GM12801 (cell line): Measurements from ENCODE around the gene ERP44.

Experiments
- CTCF ChIP-seq: IDR thresholded peaks from one replicate; pipeline ENCODE4 v1.5.1; 2011; ENCODE audit warnings: control low read depth; ENCODE audit not compliant: insufficient read length; ENCODE audit errors: extremely low read depth

Gene ERP44

DNA sequence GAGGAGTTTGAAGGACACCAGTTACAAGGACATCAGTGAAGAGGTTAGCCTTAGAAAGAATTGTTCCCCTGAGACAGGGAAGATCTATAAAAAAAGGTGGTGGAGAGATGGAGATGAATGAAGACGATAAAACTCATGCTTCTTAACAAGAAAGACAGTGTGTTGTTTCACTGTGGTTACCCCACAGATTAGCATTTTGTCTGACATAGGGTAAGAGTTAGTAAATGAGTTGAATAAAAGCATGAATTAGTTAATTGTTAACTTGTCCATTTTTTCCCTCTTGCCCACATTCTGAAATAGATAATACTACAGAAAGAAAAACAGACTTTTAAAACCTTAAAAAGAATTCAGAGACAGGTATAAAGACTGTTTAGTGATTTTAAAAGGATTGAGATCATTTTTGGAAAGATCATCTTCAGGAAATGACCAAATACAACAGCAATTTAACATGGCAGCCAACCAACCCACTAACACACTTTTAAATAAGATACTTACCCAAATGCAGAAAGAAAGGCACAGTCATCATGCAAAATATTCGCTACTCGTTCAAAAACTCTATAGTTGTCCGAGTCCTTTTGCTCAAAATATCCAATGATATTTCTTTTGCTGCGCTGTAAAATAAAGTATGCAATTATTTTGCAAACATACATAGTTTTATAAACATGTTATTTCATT is 78.5 kb downstream of the ERP44 start:
- TF ChIP-seq CTCF: no peak

DNA sequence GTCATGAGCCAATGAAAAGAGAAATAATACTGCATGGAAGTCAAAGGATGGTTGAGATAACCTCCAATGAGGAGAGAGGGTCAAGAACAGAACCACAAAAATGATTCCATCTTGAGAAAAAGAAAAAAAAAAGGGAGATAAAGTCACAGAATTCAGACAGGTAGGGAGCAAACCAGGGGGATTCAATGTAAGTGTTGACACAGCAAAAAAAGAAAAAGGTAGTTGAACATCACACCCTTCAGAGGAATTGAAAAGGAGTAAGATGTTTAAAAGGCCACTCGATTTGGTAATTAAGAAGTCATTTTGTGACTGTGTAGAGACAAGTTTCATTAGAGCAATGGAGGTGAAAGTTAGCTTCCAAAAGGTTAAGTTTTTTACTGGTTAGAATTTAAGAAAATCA is 79.3 kb downstream of the ERP44 start:
- no peak for TF ChIP-seq CTCF

- TF ChIP-seq CTCF: no peak
Observed at GRCh38 chr9:100014846-100015245, 84.0 kb downstream of the ERP44 start.

DNA sequence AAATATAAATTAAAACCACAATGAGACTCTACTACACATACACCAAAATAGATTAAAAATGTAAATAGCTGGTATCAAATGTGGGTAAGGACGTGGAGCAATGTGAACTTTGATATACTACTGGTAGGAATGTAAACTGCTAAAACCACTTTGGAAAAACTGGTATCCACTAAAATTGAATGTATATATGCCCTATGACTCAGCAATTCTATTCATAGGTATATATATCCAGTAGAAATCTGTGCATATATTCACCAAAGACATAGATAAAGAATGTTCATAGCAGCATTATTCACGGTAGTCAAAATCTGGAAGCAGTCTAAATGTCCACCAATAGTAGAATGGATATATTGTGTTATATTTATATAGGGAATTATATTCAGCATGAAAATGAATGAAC is 85.2 kb downstream of the ERP44 start:
- TF ChIP-seq CTCF: no peak

GRCh38 chr9:100012279-100012678 is 86.5 kb downstream of the ERP44 start:
- TF ChIP-seq CTCF: no peak

DNA sequence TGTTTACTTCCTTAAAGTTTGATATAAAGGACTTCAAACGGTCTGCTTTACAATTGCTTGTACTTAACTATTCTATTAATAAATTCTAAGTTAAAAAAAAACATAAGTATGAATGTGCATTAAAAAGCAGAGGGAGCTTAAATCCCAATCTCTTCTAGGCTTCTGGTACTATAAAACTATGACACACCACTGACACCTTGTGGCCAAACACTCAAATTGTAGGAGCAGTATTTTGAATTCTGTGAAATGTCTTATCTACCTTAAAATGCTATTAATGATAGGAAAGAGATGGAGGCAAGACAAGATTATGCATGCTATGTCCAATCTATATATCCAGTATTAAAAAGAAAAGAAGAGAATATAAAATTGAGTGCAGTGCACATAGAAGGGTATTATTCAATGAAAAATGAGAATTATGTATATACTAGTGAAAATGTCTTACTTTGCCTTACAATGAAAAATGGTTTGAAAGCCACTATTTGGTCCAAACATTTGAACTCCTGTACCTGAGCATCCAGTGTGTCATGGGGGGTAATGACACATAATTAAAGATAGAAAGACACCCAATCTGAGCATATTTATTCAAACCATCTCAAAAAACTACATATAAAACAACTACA is 87.6 kb downstream of the ERP44 start:
- no peak for TF ChIP-seq CTCF

DNA sequence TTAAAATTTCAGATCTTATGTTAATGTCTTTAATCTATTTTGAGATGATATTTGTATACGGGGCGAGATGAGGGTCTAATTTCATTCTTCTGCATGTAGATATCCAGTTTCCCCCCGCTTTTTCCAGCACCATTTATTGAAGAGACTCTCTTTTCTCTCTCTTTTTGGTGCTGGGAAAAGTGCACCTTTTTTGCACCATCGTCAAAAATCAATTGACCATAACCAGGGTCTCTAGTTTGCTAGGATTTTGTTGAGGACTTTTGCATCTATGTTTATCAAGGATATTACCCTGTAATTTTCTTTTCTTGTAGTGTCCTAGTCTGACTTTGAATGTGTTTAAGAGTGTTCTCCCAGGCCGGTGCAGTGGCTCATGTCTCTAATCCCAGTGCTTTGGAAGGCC is 99.0 kb downstream of the ERP44 start:
- no peak for TF ChIP-seq CTCF

DNA sequence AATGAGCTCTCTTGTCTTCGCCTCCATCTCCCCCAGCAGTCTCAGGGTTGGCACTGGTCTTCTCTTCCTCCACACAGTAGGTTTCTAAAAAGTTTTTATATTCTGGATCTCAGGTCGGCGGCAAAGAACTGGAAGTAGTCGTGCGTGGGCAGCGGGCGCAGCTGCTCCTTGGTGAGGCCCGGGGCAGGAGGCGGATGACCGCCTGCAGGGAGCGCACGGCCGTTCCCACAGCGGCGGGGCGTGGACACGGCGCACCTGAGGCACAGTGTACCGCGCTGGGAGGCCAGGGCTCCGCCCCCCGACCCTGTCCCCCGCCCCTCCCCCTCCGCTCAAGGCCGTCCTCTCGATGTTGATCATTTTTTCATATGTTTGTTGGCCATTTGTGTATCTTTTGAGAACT is 99.9 kb downstream of the ERP44 start:
- no peak for TF ChIP-seq CTCF
